Subcutaneous abdominal adipose tissue (tissue), 5 donors: ENCODE measurements around the gene COASY.

ENCODE experiments used
- H3K27ac ChIP-seq: one replicate; pipeline ENCODE4 v1.7.0; 2013; ENCODE audit warnings: low read depth, mild to moderate bottlenecking, inconsistent platforms, low read length, moderate library complexity
- H3K27me3 ChIP-seq, 5 donors: one replicate each; pipeline ENCODE4 v1.7.0; 2013; ENCODE audit warnings: low read length in 5 of 5, inconsistent platforms in 1 of 5; ENCODE audit not compliant: control insufficient read depth in 5 of 5, insufficient read depth in 4 of 5
- H3K36me3 ChIP-seq, 5 donors: one replicate each; pipeline ENCODE4 v1.7.0; 2013; ENCODE audit warnings: low read length in 5 of 5; ENCODE audit not compliant: control insufficient read depth in 5 of 5, insufficient read depth in 5 of 5
- H3K4me1 ChIP-seq, 5 donors: one replicate each; pipeline ENCODE4 v1.7.0; 2013; ENCODE audit warnings: low read length in 5 of 5, mild to moderate bottlenecking in 3 of 5, moderate library complexity in 1 of 5; ENCODE audit not compliant: control insufficient read depth in 5 of 5, insufficient read depth in 5 of 5
- H3K4me3 ChIP-seq, 5 donors: one replicate each; pipeline ENCODE4 v1.7.0; 2013; ENCODE audit warnings: low read length in 5 of 5, low read depth in 1 of 5
- H3K9ac ChIP-seq, 5 donors: one replicate each; pipeline ENCODE4 v1.7.0; 2013; ENCODE audit warnings: low read length in 5 of 5, mild to moderate bottlenecking in 4 of 5, moderate library complexity in 3 of 5
- H3K9me3 ChIP-seq, 5 donors: one replicate each; pipeline ENCODE4 v1.7.0; 2013; ENCODE audit warnings: low read length in 5 of 5; ENCODE audit not compliant: control insufficient read depth in 5 of 5
- donor health status: healthy.
- donor health status: healthy.
- donor health status: healthy.
- donor health status: healthy.
- donor health status: healthy.

Gene COASY

DNA sequence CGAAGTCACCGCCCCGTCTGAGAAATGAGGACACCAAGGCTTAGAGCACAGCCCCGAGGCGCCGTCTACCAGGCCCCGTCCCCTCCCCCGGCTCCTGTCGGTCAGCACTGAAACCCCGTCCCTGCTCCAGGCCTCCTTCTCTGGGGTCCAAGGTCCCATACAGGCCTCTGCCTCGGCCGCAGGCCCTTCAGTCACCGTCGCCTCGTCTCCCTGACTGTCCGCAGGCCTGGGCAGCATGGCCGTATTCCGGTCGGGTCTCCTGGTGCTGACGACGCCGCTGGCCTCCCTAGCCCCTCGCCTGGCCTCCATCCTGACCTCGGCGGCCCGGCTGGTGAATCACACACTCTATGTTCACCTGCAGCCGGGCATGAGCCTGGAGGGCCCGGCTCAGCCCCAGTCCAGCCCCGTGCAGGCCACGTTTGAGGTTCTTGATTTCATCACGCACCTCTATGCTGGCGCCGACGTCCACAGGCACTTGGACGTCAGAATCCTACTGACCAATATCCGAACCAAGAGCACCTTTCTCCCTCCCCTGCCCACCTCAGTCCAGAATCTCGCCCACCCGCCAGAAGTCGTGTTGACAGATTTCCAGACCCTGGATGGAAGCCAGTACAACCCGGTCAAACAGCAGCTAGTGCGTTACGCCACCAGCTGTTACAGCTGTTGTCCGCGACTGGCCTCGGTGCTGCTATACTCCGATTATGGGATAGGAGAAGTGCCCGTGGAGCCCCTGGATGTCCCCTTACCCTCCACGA lies 617 bp downstream of the COASY start:
- peaks cover 10 to 52% (median 48%) of the 10 kb centered on the region in 5 donors for H3K4me1 ChIP-seq
- peak overlapping the region; percentile 89 to 98 (median 97) for H3K9ac ChIP-seq
- H3K4me3 ChIP-seq, result peak overlapping the region; percentile 83 to 97 (median 96)
- no peaks in the 10 kb centered on the region for H3K27me3 ChIP-seq
- H3K9me3 ChIP-seq, result no peaks in the 10 kb centered on the region
- H3K36me3 ChIP-seq, result peaks cover 0 to 26% (median 22%) of the 10 kb centered on the region in 5 donors
- peak overlapping the region; percentile 93 for H3K27ac ChIP-seq

DNA sequence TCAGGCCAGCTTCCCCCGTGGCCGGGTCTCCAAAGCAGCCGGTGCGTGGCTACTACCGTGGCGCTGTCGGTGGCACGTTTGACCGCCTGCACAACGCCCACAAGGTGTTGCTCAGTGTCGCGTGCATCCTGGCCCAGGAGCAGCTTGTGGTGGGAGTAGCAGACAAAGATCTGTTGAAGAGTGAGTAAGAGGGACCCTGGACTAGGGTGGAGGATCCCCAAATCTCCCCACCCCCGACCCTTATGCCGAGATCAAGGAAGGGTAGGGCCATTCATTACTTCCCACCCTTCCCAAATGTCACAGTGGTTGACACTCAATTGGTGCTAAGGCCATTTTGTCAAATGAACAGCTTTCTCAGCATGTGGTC lies 1.2 kb downstream of the COASY start:
- peaks cover 0 to 26% (median 22%) of the 10 kb centered on the region in 5 donors for H3K36me3 ChIP-seq
- peaks cover 12 to 58% (median 51%) of the 10 kb centered on the region in 5 donors for H3K4me1 ChIP-seq
- H3K27me3 ChIP-seq, result no peaks in the 10 kb centered on the region
- no peaks in the 10 kb centered on the region for H3K9me3 ChIP-seq
- H3K9ac ChIP-seq, result peak overlapping the region; percentile 89 to 98 (median 97)
- H3K27ac ChIP-seq, result peak overlapping the region; percentile 93
- H3K4me3 ChIP-seq, result peak overlapping the region; percentile 83 to 97 (median 85)

DNA sequence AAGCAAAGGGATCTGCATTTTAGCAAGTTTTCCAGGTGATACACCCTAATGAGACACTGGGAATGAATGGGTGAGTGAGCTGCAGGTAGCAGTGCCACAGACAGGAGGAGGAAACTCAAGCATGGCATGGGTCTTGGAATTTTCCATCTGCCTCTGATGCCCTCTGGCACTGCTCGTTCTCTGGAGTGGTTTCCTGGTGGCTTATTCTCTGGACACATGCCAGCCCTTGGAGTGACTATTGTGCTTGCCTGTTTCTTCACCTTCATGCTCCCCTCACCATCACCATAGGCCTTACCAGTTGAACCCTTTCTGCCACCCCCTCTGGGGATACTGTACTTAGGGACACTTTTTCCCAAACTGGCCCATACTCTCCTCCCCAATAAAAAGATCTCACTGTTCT lies 1.6 kb downstream of the COASY start:
- peak overlapping the region; percentile 30 for H3K27ac ChIP-seq
- peaks cover 0 to 29% (median 25%) of the 10 kb centered on the region in 5 donors for H3K36me3 ChIP-seq
- H3K4me1 ChIP-seq, result peaks cover 12 to 62% (median 55%) of the 10 kb centered on the region in 5 donors
- H3K9ac ChIP-seq, result peak overlapping the region; percentile 17 to 98 (median 97)
- H3K27me3 ChIP-seq, result no peaks in the 10 kb centered on the region
- H3K9me3 ChIP-seq, result no peaks in the 10 kb centered on the region
- peak overlapping the region; percentile 56 to 97 (median 85) for H3K4me3 ChIP-seq

GRCh38 chr17:42563950-42564349 lies 2.0 kb downstream of the COASY start:
- peak overlapping the region; percentile 30 for H3K27ac ChIP-seq
- no peaks in the 10 kb centered on the region for H3K27me3 ChIP-seq
- H3K9me3 ChIP-seq, result no peaks in the 10 kb centered on the region
- H3K4me1 ChIP-seq, result peaks cover 12 to 66% (median 57%) of the 10 kb centered on the region in 5 donors
- peak overlapping the region in 1 of 5 donors; percentile 56 for H3K4me3 ChIP-seq
- peaks cover 0 to 34% (median 29%) of the 10 kb centered on the region in 5 donors for H3K36me3 ChIP-seq
- peak overlapping the region in 3 of 5 donors; percentile 42 to 98 (median 98) for H3K9ac ChIP-seq

DNA sequence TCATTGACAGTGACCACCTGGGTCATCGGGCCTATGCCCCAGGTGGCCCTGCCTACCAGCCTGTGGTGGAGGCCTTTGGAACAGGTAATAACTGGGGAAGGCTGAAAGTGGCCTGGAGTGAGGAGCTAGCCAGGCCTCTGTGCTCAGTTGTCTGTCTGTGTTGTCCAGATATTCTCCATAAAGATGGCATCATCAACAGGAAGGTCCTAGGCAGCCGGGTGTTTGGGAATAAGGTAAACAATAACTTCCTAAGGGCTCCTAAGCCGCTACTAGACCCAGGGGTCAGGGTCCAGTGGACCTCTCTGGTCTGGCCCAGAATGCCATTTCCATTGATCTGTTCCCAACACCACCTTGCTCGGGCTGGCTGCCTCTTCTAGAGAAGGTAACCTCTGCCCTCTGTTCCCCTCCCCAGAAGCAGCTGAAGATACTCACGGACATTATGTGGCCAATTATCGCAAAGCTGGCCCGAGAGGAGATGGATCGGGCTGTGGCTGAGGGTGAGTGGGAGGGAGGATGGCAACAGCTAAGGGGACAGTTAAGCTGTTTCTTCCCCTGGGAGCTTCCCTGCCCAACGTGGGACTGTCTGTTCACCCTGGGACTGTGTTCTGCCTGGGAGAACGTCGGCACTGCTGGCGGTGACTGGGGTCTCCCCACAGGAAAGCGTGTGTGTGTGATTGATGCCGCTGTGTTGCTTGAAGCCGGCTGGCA lies 3.0 kb downstream of the COASY start:
- H3K27me3 ChIP-seq, result no peaks in the 10 kb centered on the region
- peak overlapping the region; percentile 30 for H3K27ac ChIP-seq
- no peaks in the 10 kb centered on the region for H3K9me3 ChIP-seq
- H3K9ac ChIP-seq, result peak overlapping the region in 1 of 5 donors; percentile 42
- H3K36me3 ChIP-seq, result peaks cover 0 to 44% (median 39%) of the 10 kb centered on the region in 5 donors
- peaks cover 12 to 72% (median 57%) of the 10 kb centered on the region in 5 donors for H3K4me1 ChIP-seq
- H3K4me3 ChIP-seq, result no peak overlapping the region

GRCh38 chr17:42565523-42566214 lies 3.7 kb downstream of the COASY start:
- Histone ChIP-seq H3K9ac (peak overlapping the region in 4 of 5 donors; percentile 44 to 89 (median 80)), H3K36me3 (peaks cover 0 to 48% (median 43%) of the 10 kb centered on the region in 5 donors), H3K4me3 (no peak overlapping the region), H3K9me3 (no peaks in the 10 kb centered on the region), H3K27ac (peak overlapping the region; percentile 91), H3K4me1 (peaks cover 12 to 72% (median 58%) of the 10 kb centered on the region in 5 donors), H3K27me3 (no peaks in the 10 kb centered on the region)

- peaks cover 13 to 75% (median 63%) of the 10 kb centered on the region in 5 donors for H3K4me1 ChIP-seq
- peak overlapping the region; percentile 91 for H3K27ac ChIP-seq
- peak overlapping the region in 4 of 5 donors; percentile 82 to 90 (median 84) for H3K4me3 ChIP-seq
- H3K36me3 ChIP-seq, result peaks cover 0 to 55% (median 44%) of the 10 kb centered on the region in 5 donors
- no peaks in the 10 kb centered on the region for H3K9me3 ChIP-seq
- peak overlapping the region; percentile 44 to 94 (median 85) for H3K9ac ChIP-seq
- no peaks in the 10 kb centered on the region for H3K27me3 ChIP-seq
Observed at GRCh38 chr17:42566215-42566882, 4.4 kb downstream of the COASY start.

- no peaks in the 10 kb centered on the region for H3K9me3 ChIP-seq
- peaks cover 0 to 62% (median 50%) of the 10 kb centered on the region in 5 donors for H3K36me3 ChIP-seq
- peak within 1 kb of the TSS; percentile 81 to 90 (median 83) for H3K4me3 ChIP-seq
- H3K9ac ChIP-seq, result peak within 1 kb of the TSS; percentile 76 to 94 (median 89)
- H3K4me1 ChIP-seq, result peaks cover 19 to 76% (median 64%) of the 10 kb centered on the region in 5 donors
- peak within 1 kb of the TSS; percentile 91 for H3K27ac ChIP-seq
- H3K27me3 ChIP-seq, result no peaks in the 10 kb centered on the region
Observed at GRCh38 chr17:42566883-42567573, 5.1 kb downstream of the COASY start, which contains the start of gene MLX. TSS of gene MLX (plus strand) at chr17:42567100. CDS start at chr17:42567125, 25 bp downstream.
